ENCODE results near the gene RNF213. TPM values are rescaled to one million over a fixed set of nuclear protein-coding genes. Genes with fewer than 3 reads are reported as not detected.
A peak's percentile ranks its signal among the peaks of the same experiment; 100 is the strongest.

Gene RNF213
- total RNA-seq, 1 experiment from 2014 or later, result 61.4 TPM

DNA sequence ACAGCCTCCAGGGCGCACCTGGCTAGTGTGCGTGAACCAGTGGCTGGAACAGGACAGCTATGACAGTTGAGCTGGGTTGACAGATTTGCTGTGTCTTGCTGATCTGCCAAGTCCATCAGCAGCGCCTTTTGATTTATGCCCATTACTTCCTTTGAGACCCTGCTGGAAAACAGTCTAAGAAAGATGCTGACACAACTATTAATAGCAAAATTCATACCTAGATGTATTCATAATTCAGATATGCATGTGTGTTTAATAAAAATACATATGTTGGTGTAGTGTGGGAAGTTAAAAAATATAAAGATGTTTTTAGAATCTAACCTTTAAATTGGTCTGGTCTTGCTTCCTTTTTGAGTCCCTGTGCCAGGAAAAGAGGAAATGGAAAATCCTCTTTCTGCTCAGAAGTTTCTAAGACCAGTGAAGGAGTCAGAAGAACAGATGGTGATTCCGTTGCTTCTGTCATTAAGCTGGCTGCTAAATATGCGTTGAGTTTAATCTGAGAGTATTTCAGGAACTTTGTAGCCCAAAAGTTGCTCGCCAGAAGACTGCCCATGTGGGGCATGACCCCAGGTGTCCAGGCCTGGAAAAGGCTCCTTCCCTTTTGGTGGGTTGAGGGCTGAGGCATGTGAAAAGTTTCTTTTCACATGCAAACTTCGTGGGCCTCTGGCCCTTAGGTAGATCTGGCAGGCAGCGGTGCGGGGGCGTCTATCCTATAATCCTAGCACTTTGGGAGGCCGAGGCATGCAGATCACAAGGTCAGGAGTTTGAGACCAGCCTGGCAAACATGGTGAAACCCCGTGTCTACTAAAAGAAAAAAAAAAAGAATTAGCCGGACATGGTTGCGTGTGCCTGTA is 114.3 kb downstream of the RNF213 start:
- H3K9me3 ChIP-seq, result no peaks in the 10 kb centered on the region
- H3K27me3 Mint-ChIP-seq (ENCODE audit: insufficient read depth, unreplicated experiment), result no peaks in the 10 kb centered on the region
- no peaks in the 10 kb centered on the region for H3K4me1 ChIP-seq
- ChIA-PET POLR2A (no interaction called here), CTCF (interaction anchor here (0.8 kb wide), 1 partner anchor 35 kb away, joined by 4 read pairs; no protein-coding TSS in a partner anchor)
- no peak for DNase-seq
- no TSS peak for BruUV-seq (replicated peaks)
- no peaks in the 10 kb centered on the region for H3K4me1 Mint-ChIP-seq (ENCODE audit: low read depth, unreplicated experiment)
- H3K4me3 Mint-ChIP-seq (ENCODE audit: unreplicated experiment), result no peak overlapping the region
- H3K4me3 ChIP-seq (ENCODE audit: low read depth, low read length), result no peak overlapping the region
- no peak overlapping the region for H3K27ac Mint-ChIP-seq (ENCODE audit: unreplicated experiment)
- no peaks in the 10 kb centered on the region for H3K9me3 Mint-ChIP-seq (ENCODE audit: unreplicated experiment)
- H3K36me3 Mint-ChIP-seq (ENCODE audit: insufficient read depth, unreplicated experiment), result peaks cover 15% of the 10 kb centered on the region
- H3K36me3 ChIP-seq (ENCODE audit: control insufficient read depth, insufficient read depth, low read length), result no peaks in the 10 kb centered on the region; the same call in 1 of the 2 replicates
- intact Hi-C loops (cut with micrococcal nuclease; ENCODE audit: unreplicated experiment), result no loop called here
- TF ChIP-seq, protein P1, sequence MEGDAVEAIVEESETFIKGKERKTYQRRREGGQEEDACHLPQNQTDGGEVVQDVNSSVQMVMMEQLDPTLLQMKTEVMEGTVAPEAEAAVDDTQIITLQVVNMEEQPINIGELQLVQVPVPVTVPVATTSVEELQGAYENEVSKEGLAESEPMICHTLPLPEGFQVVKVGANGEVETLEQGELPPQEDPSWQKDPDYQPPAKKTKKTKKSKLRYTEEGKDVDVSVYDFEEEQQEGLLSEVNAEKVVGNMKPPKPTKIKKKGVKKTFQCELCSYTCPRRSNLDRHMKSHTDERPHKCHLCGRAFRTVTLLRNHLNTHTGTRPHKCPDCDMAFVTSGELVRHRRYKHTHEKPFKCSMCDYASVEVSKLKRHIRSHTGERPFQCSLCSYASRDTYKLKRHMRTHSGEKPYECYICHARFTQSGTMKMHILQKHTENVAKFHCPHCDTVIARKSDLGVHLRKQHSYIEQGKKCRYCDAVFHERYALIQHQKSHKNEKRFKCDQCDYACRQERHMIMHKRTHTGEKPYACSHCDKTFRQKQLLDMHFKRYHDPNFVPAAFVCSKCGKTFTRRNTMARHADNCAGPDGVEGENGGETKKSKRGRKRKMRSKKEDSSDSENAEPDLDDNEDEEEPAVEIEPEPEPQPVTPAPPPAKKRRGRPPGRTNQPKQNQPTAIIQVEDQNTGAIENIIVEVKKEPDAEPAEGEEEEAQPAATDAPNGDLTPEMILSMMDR (IDR thresholded peaks at IDR 0.05; ENCODE audit: insufficient read depth in 1 of 2, low read depth in 1 of 2, low read length in 1 of 2, severe bottlenecking in 1 of 2, unreplicated experiment in 1 of 2), result no peak
- H3K27me3 ChIP-seq (replicated peaks; ENCODE audit: control insufficient read depth, insufficient read depth, low read length), result no peaks in the 10 kb centered on the region

DNA sequence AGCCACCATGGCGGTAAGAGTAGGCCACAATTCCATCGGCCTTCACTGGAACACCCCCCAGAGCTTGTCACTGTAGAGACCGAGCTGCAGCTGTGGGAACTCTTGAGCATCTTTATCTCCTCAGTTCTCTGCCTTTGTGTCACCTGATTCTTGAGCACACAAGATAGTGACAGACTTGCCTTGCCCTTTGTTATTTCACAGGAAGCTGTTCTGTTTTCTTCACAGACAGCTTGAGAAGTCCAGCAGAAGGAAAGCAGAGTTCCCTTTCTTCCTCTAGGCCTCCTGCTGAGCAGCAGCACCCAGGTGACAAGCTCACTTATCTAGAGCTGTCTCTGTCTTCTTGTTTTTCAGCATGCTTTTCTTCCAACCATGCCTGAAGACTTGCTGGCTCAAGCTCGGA is 115.9 kb downstream of the RNF213 start:
- H3K4me1 Mint-ChIP-seq (ENCODE audit: low read depth, unreplicated experiment), result no peaks in the 10 kb centered on the region
- H3K9me3 ChIP-seq, result no peaks in the 10 kb centered on the region
- H3K9me3 Mint-ChIP-seq (ENCODE audit: unreplicated experiment), result no peaks in the 10 kb centered on the region
- no peaks in the 10 kb centered on the region for H3K4me1 ChIP-seq
- H3K4me3 Mint-ChIP-seq (ENCODE audit: unreplicated experiment), result no peak overlapping the region
- POLR2A ChIA-PET, result no interaction called here
- no peaks in the 10 kb centered on the region for H3K27me3 Mint-ChIP-seq (ENCODE audit: insufficient read depth, unreplicated experiment)
- no peaks in the 10 kb centered on the region for H3K27me3 ChIP-seq (replicated peaks; ENCODE audit: control insufficient read depth, insufficient read depth, low read length)
- H3K4me3 ChIP-seq (ENCODE audit: low read depth, low read length), result no peak overlapping the region
- peak in 1 of 2 experiments; percentile 19 for DNase-seq
- CTCF ChIA-PET, result interaction anchor here (0.6 kb wide), 1 partner anchor 573 kb away, joined by 3 read pairs; no protein-coding TSS in a partner anchor
- no TSS peak for BruUV-seq (replicated peaks)
- H3K27ac Mint-ChIP-seq (ENCODE audit: unreplicated experiment), result no peak overlapping the region
- H3K36me3 Mint-ChIP-seq (ENCODE audit: insufficient read depth, unreplicated experiment), result peaks cover 26% of the 10 kb centered on the region
- no peaks in the 10 kb centered on the region; the same call in 1 of the 2 replicates for H3K36me3 ChIP-seq (ENCODE audit: control insufficient read depth, insufficient read depth, low read length)
- intact Hi-C loops (cut with micrococcal nuclease; ENCODE audit: unreplicated experiment), result no loop called here
- TF ChIP-seq, protein P1 (IDR thresholded peaks at IDR 0.05; ENCODE audit: insufficient read depth in 1 of 2, low read depth in 1 of 2, low read length in 1 of 2, severe bottlenecking in 1 of 2, unreplicated experiment in 1 of 2), result no peak

DNA sequence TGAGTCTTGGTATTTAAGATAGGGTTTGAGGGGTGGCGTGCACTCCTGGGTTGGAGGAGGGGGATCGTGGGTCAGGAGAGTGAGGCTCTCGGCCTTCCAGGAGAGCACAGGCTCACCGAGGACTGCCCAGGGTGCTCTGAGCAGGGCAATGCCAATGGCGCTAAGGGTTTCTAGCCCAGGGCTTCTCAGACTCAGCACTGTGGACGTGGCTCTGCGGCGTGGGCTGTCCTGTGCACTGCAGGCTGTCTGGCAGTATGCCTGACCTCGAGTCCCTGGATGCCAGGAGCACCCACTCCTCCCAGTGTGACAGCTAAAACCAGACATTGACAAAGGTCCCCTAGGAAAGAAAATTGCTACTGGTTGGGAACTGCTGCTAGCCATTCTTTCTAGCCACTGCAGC is 117.1 kb downstream of the RNF213 start:
- CTCF ChIA-PET, result no interaction called here
- POLR2A ChIA-PET, result no interaction called here
- TF ChIP-seq, protein P1 (IDR thresholded peaks at IDR 0.05; ENCODE audit: insufficient read depth in 1 of 2, low read depth in 1 of 2, low read length in 1 of 2, severe bottlenecking in 1 of 2, unreplicated experiment in 1 of 2), result no peak
- Histone ChIP-seq H3K4me3 (ENCODE audit: low read depth, low read length) (no peak overlapping the region), H3K27me3 (replicated peaks; ENCODE audit: control insufficient read depth, insufficient read depth, low read length) (no peaks in the 10 kb centered on the region), H3K4me1 (no peaks in the 10 kb centered on the region), H3K36me3 (ENCODE audit: control insufficient read depth, insufficient read depth, low read length) (no peaks in the 10 kb centered on the region; the same call in 1 of the 2 replicates), H3K9me3 (no peaks in the 10 kb centered on the region)
- intact Hi-C loops (cut with micrococcal nuclease; ENCODE audit: unreplicated experiment), result no loop called here
- peaks cover 31% of the 10 kb centered on the region for H3K36me3 Mint-ChIP-seq (ENCODE audit: insufficient read depth, unreplicated experiment)
- BruUV-seq (replicated peaks), result no TSS peak
- no peak overlapping the region for H3K27ac Mint-ChIP-seq (ENCODE audit: unreplicated experiment)
- H3K9me3 Mint-ChIP-seq (ENCODE audit: unreplicated experiment), result no peaks in the 10 kb centered on the region
- no peak overlapping the region for H3K4me3 Mint-ChIP-seq (ENCODE audit: unreplicated experiment)
- H3K4me1 Mint-ChIP-seq (ENCODE audit: low read depth, unreplicated experiment), result no peaks in the 10 kb centered on the region
- DNase-seq, result peak in 1 of 2 experiments; percentile 23
- no peaks in the 10 kb centered on the region for H3K27me3 Mint-ChIP-seq (ENCODE audit: insufficient read depth, unreplicated experiment)

All from Caco-2 (cell line).